NCI-H526 (cell line): ENCODE data around the gene IER5L.

ENCODE experiments used
- DNase-seq, 2 experiments: peaks; one replicate each; lab custom pipeline; 2025; lab: John Stamatoyannopoulos, UW

Gene IER5L

GRCh38 chr9:129177791-129178567 is at the start of gene IER5L:
TSS of gene IER5L (minus strand) at chr9:129178261. CDS start at chr9:129178052, 209 bp downstream.
- DNase-seq = peak; percentile 81 to 95

DNA sequence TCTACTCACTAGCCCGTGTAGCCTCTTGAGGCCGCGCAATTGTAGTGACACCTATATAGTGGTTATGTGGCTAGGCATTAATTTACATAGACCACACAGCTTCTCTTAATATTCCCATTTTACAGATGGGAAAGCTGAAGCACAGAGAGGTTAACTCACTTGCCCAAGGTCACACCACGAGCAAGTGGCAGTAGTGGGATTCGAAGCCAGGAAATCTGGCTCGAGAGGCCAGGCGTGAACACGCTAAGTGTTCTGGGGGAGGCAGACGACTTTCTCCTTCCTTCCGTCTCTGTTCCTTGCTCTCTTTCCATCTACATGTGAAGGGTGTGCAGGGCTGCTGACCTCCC is 49.8 kb upstream of the IER5L start:
- DNase-seq = no peak

DNA sequence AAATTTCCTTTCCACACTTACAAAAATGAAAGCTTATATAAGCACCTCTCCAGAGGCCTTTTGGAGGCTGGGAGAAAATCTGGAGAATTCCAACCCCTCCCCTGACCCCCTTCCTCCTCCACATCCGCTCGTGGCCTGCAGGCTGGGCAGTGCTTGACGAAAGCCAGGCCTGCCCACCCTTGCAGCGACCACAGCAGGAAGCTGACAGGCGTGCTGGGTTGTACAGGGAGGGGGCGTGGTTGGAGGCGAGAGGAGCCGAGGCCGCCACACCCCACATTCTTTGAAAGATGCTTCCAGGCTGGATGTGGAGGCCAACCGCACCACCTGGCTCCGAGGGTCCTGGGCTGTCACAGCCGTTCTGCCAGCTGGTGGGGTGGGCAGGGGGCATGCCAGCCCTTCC is 47.8 kb upstream of the IER5L start:
- no peak for DNase-seq

DNA sequence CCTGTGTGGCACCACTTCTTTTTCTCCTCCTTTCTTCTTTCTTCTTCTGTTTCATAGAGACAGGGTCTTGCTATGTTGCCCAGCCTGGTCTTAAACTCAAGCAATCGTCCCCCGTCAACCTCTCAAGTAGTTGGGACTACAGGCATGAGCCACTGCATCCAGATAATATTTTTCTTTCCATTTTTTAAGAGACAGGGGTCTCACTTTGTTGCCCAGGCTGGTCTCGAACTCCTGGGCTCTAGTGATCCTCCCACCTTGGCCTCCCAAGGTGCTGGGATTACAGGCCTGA is 47.4 kb upstream of the IER5L start:
- DNase-seq = no peak

GRCh38 chr9:129224618-129225489 is 46.8 kb upstream of the IER5L start:
- DNase-seq = no peak

GRCh38 chr9:129223551-129224208 is 45.6 kb upstream of the IER5L start:
- no peak for DNase-seq

DNA sequence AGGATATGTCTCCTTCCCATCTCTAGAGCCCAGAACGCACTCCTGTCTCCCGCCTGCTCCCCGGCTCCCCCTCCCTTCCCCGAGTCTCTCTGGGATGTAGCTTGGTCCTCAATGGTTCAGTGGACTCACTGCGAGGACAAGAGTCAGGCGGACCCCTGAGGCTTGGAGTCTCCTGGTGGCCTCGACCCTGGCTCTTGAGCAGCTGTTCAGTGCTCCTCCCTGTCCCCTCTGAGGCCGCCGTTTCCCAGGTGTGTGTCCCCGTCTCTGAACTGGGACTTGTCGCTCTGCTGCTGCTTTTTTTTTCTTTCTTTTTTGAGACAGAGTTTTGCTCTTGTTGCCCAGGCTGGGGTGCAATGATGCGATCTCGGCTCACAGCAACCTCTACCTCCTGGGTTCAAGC is 44.8 kb upstream of the IER5L start:
- no peak for DNase-seq

GRCh38 chr9:129221979-129222635 is 44.0 kb upstream of the IER5L start:
- peak in 1 of 2 experiments; percentile 45 for DNase-seq

DNA sequence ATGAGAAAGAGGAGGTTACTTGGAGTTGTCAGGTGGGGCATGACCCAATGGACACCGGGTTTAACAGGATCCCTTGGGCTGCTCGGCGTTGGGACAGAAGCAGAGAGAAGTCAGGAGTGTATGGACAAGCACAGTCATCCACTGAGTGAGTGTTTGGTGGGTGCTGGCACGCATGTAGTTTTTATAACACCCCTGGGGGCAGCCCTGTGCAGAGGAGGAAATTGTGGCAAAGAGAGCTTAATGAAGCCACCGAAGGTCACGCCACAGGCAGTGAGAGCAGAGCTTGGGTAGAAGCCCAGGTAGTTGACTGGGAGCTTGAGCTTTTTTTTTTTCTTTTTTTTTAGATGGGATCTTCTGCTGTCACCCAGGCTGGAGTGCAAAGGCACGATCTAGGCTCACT is 43.2 kb upstream of the IER5L start:
- no peak for DNase-seq

DNA sequence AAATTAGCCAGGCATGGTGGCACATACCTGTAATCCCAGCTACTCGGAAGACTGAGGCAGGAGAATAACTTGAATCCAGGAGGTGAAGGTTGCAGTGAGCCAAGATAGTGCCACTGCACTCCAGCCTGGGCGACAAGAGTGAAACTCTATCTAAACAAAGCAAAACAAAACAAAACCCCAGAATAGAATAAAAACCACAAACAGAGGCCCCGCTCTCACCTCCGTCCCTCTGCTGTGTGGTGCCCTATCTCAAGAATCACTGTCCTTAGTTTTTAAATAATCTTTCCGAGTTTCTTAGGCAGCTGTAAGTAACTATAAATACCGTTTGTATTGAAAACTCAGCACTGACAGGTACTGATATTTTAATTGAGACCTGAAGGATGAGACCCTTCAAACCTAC is 42.7 kb upstream of the IER5L start:
- no peak for DNase-seq

DNA sequence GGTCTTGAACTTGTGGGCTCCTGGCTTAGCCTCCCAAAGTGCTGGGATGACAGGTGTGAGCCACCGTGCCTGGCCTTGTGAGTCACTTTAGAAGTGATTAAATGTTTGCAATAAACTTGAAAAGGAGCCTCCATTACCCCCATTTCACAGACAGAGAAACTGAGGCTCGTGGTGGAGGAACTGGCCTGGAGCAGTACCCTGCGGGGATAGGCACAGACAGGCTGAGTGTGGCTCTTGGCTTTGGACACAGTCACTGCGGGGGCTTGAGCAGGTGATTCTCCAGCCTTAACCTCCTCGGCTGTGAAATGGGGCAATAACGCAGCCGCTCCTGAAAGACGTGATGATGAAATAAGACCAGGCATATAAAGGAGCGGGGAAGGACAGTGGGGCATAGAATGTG is 40.9 kb upstream of the IER5L start:
- no peak for DNase-seq

GRCh38 chr9:129218272-129218625 is 40.2 kb upstream of the IER5L start:
- DNase-seq = no peak

GRCh38 chr9:129213551-129213950 is 35.5 kb upstream of the IER5L start:
- DNase-seq = no peak

DNA sequence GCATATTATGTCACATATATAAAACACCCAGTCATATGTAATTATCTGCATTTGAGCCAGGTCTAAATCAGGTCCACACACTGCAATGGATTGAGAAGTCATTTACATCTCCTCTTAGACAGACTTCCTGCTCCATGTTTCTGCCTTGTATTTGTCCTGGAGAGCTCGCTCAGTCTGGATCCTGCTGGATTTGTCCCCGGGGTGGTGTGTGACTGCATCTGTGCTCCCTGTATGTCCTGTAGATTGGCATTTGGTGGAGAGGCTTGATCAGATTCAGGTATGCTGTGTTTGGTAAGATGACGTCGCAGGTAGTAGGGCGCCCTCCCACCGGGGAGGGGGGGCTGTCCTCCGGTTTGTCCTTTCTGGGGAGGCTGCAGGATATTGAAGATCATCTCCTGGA is 33.6 kb upstream of the IER5L start:
- no peak for DNase-seq

GRCh38 chr9:129210125-129210524 is 32.1 kb upstream of the IER5L start:
- DNase-seq = no peak

DNA sequence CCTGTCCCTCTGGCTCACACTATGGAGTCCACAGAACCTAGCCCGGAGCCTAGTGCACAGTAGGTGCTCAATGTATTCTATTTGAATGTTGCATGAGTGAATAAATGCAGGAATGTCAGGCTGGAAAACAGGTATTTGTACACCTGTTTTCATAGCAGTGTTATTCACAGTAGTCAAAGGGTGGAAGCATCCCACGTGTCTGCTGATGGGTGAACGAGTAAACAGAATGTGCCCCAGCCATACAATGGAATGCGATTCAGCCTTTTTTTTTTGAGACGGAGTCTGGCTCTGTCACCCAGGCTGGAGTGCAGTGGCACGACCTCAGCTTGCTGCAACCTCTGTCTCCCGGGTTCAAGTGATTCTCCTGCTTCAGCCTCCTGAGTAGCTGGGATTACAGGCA is 31.5 kb upstream of the IER5L start:
- DNase-seq = no peak

DNA sequence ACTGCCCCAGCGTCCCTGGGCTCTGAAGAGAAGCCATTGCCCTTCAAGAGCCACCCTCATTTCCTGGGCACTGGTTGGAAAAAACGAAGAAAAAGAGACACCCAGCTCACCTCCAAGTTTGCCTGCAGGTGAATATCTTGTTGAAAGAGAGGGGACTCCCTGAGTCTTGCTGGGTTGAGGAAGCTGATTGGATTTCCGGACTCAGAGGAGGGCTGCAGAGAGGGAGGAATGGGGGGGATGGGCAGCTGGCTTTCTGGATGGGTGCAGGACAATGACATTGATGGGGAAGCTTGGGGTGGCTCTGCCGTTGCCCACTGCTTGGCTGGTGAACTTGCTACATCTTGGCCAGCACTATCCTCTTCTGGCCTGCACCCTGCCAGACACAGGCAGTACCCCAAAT is 31.0 kb upstream of the IER5L start:
- DNase-seq = no peak

DNA sequence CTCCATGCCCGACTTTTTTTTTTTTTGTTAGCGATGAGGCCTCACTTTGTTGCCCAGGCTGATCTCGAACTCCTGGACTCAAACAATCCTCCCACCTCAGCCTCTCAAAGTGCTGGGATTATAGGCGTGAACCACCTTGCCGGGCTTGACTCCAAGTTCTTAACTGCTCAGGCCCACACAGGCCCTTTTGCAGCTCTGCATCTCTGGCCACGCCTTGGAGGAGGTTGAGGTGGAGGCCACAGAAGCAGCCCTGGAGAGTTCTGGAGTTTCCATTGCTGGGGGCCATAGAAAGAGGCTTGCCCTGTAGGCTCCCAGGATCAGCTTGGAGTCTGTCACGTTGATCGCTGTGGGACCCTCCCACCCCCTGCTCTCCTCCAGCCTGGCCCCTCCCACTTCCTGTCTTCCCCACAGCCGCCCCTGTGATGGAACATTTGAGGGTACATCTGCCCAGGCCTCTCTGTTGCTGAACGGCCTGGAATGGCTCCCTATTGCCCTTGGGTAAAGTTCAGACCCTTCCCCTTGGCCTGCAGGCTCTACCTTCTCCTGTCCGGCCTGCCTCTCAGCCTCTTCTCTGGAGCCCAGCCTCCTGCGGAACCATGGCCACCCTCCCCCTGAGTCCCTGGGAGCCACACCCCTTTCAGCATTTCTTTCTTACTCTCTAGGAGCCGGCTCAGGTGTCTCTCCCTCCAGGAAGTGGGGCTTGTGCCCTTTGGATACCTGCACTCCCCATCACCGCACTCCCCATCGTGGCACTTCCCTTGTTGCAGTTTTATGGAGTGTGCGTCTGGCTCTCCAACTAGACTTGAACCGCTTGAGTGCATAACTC is 30.4 kb upstream of the IER5L start:
- DNase-seq = no peak

DNA sequence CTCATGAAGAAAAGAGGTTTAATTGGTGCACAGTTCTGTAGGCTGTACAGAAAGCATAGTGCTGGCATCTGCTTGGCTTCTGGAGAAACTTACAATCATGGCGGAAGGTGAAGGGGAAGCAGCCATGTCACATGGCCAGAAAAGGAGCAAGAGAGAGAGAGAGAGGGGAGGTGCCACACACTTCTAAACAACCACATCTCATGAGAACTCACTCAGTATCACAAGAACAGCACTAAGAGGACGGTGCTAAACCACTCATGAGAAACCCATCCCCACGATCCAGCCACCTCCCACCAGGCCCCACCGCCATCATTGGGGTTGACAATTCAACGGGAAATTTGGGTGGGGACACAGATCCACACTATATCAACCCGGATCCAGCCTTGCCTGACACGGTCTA is 28.8 kb upstream of the IER5L start:
- no peak for DNase-seq

DNA sequence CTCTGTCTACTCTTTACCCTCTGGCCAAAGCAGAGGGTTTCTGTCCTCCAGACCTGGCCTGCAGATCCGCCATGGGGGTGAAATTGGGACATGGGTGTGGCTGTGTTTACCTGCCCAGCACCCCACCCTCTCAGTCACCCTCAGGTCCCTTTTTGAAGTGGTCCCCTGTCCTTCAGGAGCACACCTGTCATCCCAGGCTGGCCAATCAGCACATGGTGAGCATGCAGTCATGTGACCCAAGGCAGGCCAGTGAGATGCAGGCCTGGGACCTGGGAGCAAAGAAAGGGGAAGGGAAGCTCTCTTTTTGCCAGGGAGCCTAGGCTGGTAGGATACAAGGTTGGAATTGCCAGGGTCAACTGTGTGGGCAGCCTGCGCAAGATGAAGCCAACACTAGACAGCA is 28.3 kb upstream of the IER5L start:
- no peak for DNase-seq

DNA sequence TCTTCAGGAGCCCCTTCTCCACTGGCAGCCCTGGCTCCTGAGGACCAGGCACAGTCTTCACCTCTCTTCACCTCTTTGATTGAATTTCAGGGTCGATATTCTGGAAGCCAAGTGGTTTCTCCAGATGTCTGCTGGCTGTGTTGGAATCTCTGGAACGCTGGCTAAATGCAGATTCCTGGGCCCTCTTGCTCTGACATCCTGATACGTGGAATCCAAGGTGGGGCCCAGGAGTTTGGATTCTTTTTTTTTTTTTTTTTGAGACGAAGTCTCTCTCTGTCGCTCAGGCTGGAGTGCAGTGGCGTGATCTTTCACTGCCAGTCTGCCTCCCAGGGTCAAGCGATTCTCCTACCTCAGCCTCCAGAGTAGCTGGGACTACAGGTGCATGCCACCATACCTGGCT is 26.8 kb upstream of the IER5L start:
- no peak for DNase-seq

- DNase-seq = no peak
Observed at GRCh38 chr9:129203556-129203909, 25.5 kb upstream of the IER5L start.
